AG09309 (cell line): ENCODE measurements around the gene EEPD1.

Source experiments
- DNase-seq: peaks from one replicate; pipeline ENCODE4 v3.0.0-alpha.2; 2010; ENCODE audit warnings: low read depth
- H3K4me3 ChIP-seq: 2 replicates; pipeline ENCODE4 v1.5.1; 2011; ENCODE audit warnings: mild to moderate bottlenecking, low read depth, low read length, moderate library complexity; ENCODE audit not compliant: control insufficient read depth
- TF ChIP-seq, protein P1 (sequence below): IDR thresholded peaks from 2 replicates; pipeline ENCODE4 v1.5.1; 2011; ENCODE audit warnings: mild to moderate bottlenecking, low read depth, low read length, inconsistent platforms; ENCODE audit not compliant: insufficient read depth, control insufficient read depth; ENCODE audit errors: missing control alignments

EEPD1 gene

GRCh38 chr7:36185092-36185491 lies 32.0 kb downstream of the EEPD1 start:
- no peak for DNase-seq
- TF ChIP-seq, protein P1, sequence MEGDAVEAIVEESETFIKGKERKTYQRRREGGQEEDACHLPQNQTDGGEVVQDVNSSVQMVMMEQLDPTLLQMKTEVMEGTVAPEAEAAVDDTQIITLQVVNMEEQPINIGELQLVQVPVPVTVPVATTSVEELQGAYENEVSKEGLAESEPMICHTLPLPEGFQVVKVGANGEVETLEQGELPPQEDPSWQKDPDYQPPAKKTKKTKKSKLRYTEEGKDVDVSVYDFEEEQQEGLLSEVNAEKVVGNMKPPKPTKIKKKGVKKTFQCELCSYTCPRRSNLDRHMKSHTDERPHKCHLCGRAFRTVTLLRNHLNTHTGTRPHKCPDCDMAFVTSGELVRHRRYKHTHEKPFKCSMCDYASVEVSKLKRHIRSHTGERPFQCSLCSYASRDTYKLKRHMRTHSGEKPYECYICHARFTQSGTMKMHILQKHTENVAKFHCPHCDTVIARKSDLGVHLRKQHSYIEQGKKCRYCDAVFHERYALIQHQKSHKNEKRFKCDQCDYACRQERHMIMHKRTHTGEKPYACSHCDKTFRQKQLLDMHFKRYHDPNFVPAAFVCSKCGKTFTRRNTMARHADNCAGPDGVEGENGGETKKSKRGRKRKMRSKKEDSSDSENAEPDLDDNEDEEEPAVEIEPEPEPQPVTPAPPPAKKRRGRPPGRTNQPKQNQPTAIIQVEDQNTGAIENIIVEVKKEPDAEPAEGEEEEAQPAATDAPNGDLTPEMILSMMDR = no peak
- H3K4me3 ChIP-seq = no peak overlapping the region

GRCh38 chr7:36185756-36186155 lies 32.7 kb downstream of the EEPD1 start:
- TF ChIP-seq, protein P1 = no peak
- DNase-seq = peak; percentile 5
- H3K4me3 ChIP-seq = no peak overlapping the region

- H3K4me3 ChIP-seq = no peak overlapping the region
- DNase-seq = no peak
- TF ChIP-seq, protein P1 = no peak
These were observed 33.5 kb downstream of the EEPD1 start for GRCh38 chr7:36186359-36187121.

- no peak overlapping the region for H3K4me3 ChIP-seq
- DNase-seq = no peak
These were observed 35.2 kb downstream of the EEPD1 start for GRCh38 chr7:36188266-36188665.

DNA sequence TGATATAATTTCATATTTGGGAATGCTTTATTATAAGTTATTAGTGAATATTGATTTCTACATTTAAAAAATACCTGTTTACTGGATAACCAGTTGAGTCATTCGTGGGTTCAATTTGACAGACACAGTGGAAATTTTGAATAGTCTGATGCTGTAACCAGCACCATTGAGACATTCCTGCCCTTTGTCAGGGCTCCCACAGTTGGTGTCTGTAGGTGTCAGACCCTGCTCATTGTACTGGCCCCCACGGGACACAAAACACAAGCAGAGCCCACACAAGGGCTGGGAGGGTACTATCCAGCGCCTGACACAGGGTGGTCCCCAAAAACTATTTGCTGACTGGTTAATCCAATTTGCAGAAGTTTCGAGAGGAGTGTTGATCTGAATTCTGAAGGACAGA lies 35.9 kb downstream of the EEPD1 start:
- TF ChIP-seq, protein P1 = no peak
- DNase-seq = no peak
- H3K4me3 ChIP-seq = no peak overlapping the region

More at GRCh38 chr7:36188266-36188665, 35.2 kb downstream of the EEPD1 start:
- TF ChIP-seq, protein P1 = no peak

DNA sequence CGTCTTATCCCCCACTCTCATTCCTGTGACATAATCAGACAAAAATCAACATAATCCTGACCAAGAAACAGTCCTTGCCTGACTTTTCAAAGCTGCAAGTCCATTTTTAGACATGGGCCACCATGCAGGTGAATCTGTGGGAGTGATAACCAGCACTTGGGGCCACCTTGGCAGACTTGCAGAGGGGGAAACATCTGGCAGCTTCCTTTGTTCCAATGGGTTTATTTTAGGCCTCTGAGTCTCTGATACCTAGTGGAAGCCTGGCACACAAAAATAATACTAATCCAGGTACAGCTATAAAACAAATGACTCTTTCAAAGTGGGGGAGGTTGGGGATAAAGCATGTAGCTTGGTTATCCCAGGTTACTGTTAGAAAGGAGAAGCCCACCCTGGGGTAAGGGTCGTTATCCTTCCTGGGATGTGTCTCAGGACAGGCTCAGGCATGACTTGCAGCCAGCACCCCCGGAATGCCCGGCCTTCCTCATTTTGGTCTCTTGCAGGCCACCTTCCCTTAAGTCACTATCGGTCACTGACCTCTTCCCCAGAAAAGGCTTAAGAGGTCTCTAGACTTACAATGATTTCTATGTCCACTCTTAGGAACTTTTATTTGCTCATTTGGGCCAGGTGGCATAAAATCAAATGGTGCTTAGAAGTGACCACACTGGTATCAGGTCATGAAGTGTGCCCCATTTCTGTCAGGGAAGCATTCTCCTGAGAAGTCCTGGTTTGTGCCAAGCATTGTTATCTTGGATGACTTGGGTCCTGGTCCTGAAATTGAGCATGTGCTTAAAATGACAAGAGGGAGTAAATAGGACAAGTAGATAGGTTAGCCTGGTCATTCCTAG lies 37.6 kb downstream of the EEPD1 start:
- TF ChIP-seq, protein P1 = no peak
- no peak overlapping the region for H3K4me3 ChIP-seq
- no peak for DNase-seq
